HG02885 (cell line): ENCODE measurements around the gene ATP11A.

Experiments
- ATAC-seq: cut with Tn5 transposase; IDR thresholded peaks from one replicate; pipeline ENCODE4 v1.9.1; 2021; ENCODE audit warnings: mild to moderate bottlenecking; ENCODE audit not compliant: unreplicated experiment, poor library complexity

ATP11A gene

GRCh38 chr13:112895521-112896465 lies 206.0 kb downstream of the ATP11A start:
- ATAC-seq = no peak

GRCh38 chr13:112896736-112897602 lies 207.1 kb downstream of the ATP11A start:
- ATAC-seq = no peak

GRCh38 chr13:112897603-112897955 lies 207.7 kb downstream of the ATP11A start:
- no peak for ATAC-seq

- no peak for ATAC-seq
These were observed 208.2 kb downstream of the ATP11A start for GRCh38 chr13:112897956-112898620.

GRCh38 chr13:112898621-112899280 lies 208.9 kb downstream of the ATP11A start:
- ATAC-seq = no peak

GRCh38 chr13:112899281-112900225 lies 209.7 kb downstream of the ATP11A start:
- no peak for ATAC-seq

- no peak for ATAC-seq
These were observed 210.4 kb downstream of the ATP11A start for GRCh38 chr13:112900226-112900600.

- no peak for ATAC-seq
These were observed 210.9 kb downstream of the ATP11A start for GRCh38 chr13:112900691-112901091.

GRCh38 chr13:112902101-112902651 lies 212.3 kb downstream of the ATP11A start:
- ATAC-seq = no peak

GRCh38 chr13:112902669-112903068 lies 212.8 kb downstream of the ATP11A start:
- no peak for ATAC-seq

GRCh38 chr13:112903071-112903577 lies 213.3 kb downstream of the ATP11A start:
- no peak for ATAC-seq

GRCh38 chr13:112903606-112904195 lies 213.9 kb downstream of the ATP11A start:
- no peak for ATAC-seq

GRCh38 chr13:112904436-112904960 lies 214.7 kb downstream of the ATP11A start:
- no peak for ATAC-seq

GRCh38 chr13:112905086-112905485 lies 215.2 kb downstream of the ATP11A start:
- no peak for ATAC-seq

- no peak for ATAC-seq
These were observed 215.8 kb downstream of the ATP11A start for GRCh38 chr13:112905619-112905989.

GRCh38 chr13:112905990-112906641 lies 216.3 kb downstream of the ATP11A start:
- no peak for ATAC-seq

- ATAC-seq = no peak
These were observed 217.4 kb downstream of the ATP11A start for GRCh38 chr13:112907286-112907685.
